Suprapubic skin (tissue), 4 donors: ENCODE data around the gene E2F4.

Experiments
- EP300 ChIP-seq: sonication (generic); formaldehyde crosslinking; IDR thresholded peaks from one replicate; pipeline ENCODE4 v1.6.1; 2017; ENCODE audit warnings: antibody characterized with exemption
- POLR2A ChIP-seq, 2 donors: fragments of 450-650 bp; IDR thresholded peaks; one replicate each; pipeline ENCODE4 v1.6.1; 2017; ENCODE audit warnings: antibody characterized with exemption in 2 of 2, mild to moderate bottlenecking in 2 of 2, moderate library complexity in 2 of 2
- POLR2AphosphoS5 ChIP-seq, 3 donors: sonication (generic); formaldehyde crosslinking; IDR thresholded peaks; one replicate each; pipeline ENCODE4 v1.6.1; 2017; ENCODE audit warnings: antibody characterized with exemption in 3 of 3
- TF ChIP-seq, protein P1 (sequence below), 2 donors: fragments of 200-600 bp in 1 of 2; fragments of 450-650 bp in 1 of 2; sonication (generic) in 1 of 2; IDR thresholded peaks; one replicate each; pipeline ENCODE4 v1.5.1; 2016 to 2019; ENCODE audit warnings: antibody characterized with exemption in 2 of 2, mild to moderate bottlenecking in 1 of 2, moderate library complexity in 1 of 2

- TF ChIP-seq, protein P1, sequence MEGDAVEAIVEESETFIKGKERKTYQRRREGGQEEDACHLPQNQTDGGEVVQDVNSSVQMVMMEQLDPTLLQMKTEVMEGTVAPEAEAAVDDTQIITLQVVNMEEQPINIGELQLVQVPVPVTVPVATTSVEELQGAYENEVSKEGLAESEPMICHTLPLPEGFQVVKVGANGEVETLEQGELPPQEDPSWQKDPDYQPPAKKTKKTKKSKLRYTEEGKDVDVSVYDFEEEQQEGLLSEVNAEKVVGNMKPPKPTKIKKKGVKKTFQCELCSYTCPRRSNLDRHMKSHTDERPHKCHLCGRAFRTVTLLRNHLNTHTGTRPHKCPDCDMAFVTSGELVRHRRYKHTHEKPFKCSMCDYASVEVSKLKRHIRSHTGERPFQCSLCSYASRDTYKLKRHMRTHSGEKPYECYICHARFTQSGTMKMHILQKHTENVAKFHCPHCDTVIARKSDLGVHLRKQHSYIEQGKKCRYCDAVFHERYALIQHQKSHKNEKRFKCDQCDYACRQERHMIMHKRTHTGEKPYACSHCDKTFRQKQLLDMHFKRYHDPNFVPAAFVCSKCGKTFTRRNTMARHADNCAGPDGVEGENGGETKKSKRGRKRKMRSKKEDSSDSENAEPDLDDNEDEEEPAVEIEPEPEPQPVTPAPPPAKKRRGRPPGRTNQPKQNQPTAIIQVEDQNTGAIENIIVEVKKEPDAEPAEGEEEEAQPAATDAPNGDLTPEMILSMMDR (IDR thresholded peaks at IDR 0.05) = no peak
- TF ChIP-seq POLR2A (IDR thresholded peaks at IDR 0.05) = no peak
- no peak for TF ChIP-seq POLR2AphosphoS5 (IDR thresholded peaks at IDR 0.05)
- no peak for TF ChIP-seq EP300
Observed at GRCh38 chr16:67243481-67243880, 51.5 kb downstream of the E2F4 start.
